SK-N-SH treated with all-trans-retinoic acid at 6 μM for 48 hours (cell line): ENCODE data around the gene GPC6.

Source experiments
- ARNTL ChIP-seq: fragments of 450-650 bp; formaldehyde crosslinking; IDR thresholded peaks from 2 replicates; pipeline ENCODE4 v1.5.0; 2020; ENCODE audit warnings: low read depth, mild to moderate bottlenecking, moderate library complexity, borderline replicate concordance
- POU6F1 ChIP-seq: fragments of 250-450 bp; sonication (Bioruptor Pico); IDR thresholded peaks from 2 replicates; pipeline ENCODE4 v1.8.0; 2021; ENCODE audit warnings: low read depth, mild to moderate bottlenecking, moderate library complexity, borderline replicate concordance
- TCF4 ChIP-seq: fragments of 250-450 bp; sonication (Bioruptor Pico); IDR thresholded peaks from 2 replicates; pipeline ENCODE4 v1.8.0; 2021; ENCODE audit warnings: mild to moderate bottlenecking, moderate library complexity, borderline replicate concordance
- TOX ChIP-seq: fragments of 250-450 bp; sonication (Bioruptor Pico); IDR thresholded peaks from 2 replicates; pipeline ENCODE4 v1.8.0; 2021; ENCODE audit warnings: mild to moderate bottlenecking, moderate library complexity, borderline replicate concordance
- ZFP3 ChIP-seq: fragments of 250-450 bp; sonication (Bioruptor Pico); IDR thresholded peaks from 2 replicates; pipeline ENCODE4 v1.5.0; 2020; ENCODE audit warnings: mild to moderate bottlenecking, moderate library complexity
- ZNF565 ChIP-seq: fragments of 450-650 bp; formaldehyde crosslinking; conservative IDR thresholded peaks from 2 replicates; pipeline ENCODE4 v1.5.0; 2020; ENCODE audit warnings: low read depth, mild to moderate bottlenecking, moderate library complexity
- TF ChIP-seq, protein P1 (sequence below): fragments of 250-450 bp; sonication (Bioruptor Pico); IDR thresholded peaks from 2 replicates; pipeline ENCODE4 v1.8.0; 2020; ENCODE audit warnings: mild to moderate bottlenecking, moderate library complexity, borderline replicate concordance
- TF ChIP-seq, protein P2 (sequence below): fragments of 250-450 bp; sonication (Bioruptor Pico); IDR thresholded peaks from 2 replicates; pipeline ENCODE4 v1.5.0; 2020; ENCODE audit warnings: mild to moderate bottlenecking, moderate library complexity

- TF ChIP-seq ZFP3 (CRISPR knock-in tag) (no peak), ZNF565 (CRISPR knock-in tag) (no peak), TCF4 (CRISPR knock-in tag) (no peak), POU6F1 (CRISPR knock-in tag) (no peak), ARNTL (no peak), TOX (CRISPR knock-in tag) (no peak)
- TF ChIP-seq, protein P1, sequence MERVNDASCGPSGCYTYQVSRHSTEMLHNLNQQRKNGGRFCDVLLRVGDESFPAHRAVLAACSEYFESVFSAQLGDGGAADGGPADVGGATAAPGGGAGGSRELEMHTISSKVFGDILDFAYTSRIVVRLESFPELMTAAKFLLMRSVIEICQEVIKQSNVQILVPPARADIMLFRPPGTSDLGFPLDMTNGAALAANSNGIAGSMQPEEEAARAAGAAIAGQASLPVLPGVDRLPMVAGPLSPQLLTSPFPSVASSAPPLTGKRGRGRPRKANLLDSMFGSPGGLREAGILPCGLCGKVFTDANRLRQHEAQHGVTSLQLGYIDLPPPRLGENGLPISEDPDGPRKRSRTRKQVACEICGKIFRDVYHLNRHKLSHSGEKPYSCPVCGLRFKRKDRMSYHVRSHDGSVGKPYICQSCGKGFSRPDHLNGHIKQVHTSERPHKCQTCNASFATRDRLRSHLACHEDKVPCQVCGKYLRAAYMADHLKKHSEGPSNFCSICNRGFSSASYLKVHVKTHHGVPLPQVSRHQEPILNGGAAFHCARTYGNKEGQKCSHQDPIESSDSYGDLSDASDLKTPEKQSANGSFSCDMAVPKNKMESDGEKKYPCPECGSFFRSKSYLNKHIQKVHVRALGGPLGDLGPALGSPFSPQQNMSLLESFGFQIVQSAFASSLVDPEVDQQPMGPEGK (CRISPR knock-in tag), result no peak
- TF ChIP-seq, protein P2, sequence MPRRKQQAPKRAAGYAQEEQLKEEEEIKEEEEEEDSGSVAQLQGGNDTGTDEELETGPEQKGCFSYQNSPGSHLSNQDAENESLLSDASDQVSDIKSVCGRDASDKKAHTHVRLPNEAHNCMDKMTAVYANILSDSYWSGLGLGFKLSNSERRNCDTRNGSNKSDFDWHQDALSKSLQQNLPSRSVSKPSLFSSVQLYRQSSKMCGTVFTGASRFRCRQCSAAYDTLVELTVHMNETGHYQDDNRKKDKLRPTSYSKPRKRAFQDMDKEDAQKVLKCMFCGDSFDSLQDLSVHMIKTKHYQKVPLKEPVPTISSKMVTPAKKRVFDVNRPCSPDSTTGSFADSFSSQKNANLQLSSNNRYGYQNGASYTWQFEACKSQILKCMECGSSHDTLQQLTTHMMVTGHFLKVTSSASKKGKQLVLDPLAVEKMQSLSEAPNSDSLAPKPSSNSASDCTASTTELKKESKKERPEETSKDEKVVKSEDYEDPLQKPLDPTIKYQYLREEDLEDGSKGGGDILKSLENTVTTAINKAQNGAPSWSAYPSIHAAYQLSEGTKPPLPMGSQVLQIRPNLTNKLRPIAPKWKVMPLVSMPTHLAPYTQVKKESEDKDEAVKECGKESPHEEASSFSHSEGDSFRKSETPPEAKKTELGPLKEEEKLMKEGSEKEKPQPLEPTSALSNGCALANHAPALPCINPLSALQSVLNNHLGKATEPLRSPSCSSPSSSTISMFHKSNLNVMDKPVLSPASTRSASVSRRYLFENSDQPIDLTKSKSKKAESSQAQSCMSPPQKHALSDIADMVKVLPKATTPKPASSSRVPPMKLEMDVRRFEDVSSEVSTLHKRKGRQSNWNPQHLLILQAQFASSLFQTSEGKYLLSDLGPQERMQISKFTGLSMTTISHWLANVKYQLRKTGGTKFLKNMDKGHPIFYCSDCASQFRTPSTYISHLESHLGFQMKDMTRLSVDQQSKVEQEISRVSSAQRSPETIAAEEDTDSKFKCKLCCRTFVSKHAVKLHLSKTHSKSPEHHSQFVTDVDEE (CRISPR knock-in tag), result no peak
These were observed 715.4 kb downstream of the GPC6 start for GRCh38 chr13:93942016-93942415.
